ENCODE results near the gene HMGXB3.

HMGXB3 gene

GRCh38 chr5:150097152-150097551 lies 96.6 kb downstream of the HMGXB3 start:
- Histone ChIP-seq H3K9me2 (replicated peaks; ENCODE audit: insufficient read depth, low read length) (no peaks in the 10 kb centered on the region), H3K4me2 (ENCODE audit: low read depth, low read length) (no peak overlapping the region), H3F3A (ENCODE audit: insufficient read depth, low read length) (no peaks in the 10 kb centered on the region), H3K27ac (ENCODE audit: low read length) (no peak overlapping the region), H3K9ac (ENCODE audit: low read length) (no peak overlapping the region), H2AFZ (ENCODE audit: low read length) (no peak overlapping the region), H4K20me1 (ENCODE audit: insufficient read depth, low read length) (no peaks in the 10 kb centered on the region), H3K9me3 (replicated peaks; ENCODE audit: insufficient read depth, low read length) (no peaks in the 10 kb centered on the region), H3K27me3 (replicated peaks; ENCODE audit: insufficient read depth, low read length) (no peaks in the 10 kb centered on the region), H3K79me2 (ENCODE audit: low read length) (no peaks in the 10 kb centered on the region), H3K4me1 (ENCODE audit: low read length) (peaks cover 5% of the 10 kb centered on the region; the same call in 1 of the 2 replicates), H3K36me3 (replicated peaks; ENCODE audit: insufficient read depth, low read length) (no peaks in the 10 kb centered on the region), H3K4me3 (ENCODE audit: low read length) (no peak overlapping the region)
- DNase-seq = no peak
- TF ChIP-seq EZH2 (optimal IDR thresholded peaks at IDR 0.05; ENCODE audit: low read depth, low read length) (no peak), EZH2phosphoT487 (IDR thresholded peaks at IDR 0.05; ENCODE audit: low read length) (no peak)
- TF ChIP-seq, protein P1, sequence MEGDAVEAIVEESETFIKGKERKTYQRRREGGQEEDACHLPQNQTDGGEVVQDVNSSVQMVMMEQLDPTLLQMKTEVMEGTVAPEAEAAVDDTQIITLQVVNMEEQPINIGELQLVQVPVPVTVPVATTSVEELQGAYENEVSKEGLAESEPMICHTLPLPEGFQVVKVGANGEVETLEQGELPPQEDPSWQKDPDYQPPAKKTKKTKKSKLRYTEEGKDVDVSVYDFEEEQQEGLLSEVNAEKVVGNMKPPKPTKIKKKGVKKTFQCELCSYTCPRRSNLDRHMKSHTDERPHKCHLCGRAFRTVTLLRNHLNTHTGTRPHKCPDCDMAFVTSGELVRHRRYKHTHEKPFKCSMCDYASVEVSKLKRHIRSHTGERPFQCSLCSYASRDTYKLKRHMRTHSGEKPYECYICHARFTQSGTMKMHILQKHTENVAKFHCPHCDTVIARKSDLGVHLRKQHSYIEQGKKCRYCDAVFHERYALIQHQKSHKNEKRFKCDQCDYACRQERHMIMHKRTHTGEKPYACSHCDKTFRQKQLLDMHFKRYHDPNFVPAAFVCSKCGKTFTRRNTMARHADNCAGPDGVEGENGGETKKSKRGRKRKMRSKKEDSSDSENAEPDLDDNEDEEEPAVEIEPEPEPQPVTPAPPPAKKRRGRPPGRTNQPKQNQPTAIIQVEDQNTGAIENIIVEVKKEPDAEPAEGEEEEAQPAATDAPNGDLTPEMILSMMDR (IDR thresholded peaks at IDR 0.05; ENCODE audit: low read length) = no peak

- Histone ChIP-seq H3K4me1 (ENCODE audit: low read length) (peaks cover 11% of the 10 kb centered on the region), H2AFZ (ENCODE audit: low read length) (no peak overlapping the region), H3K4me2 (ENCODE audit: low read depth, low read length) (no peak overlapping the region), H3K36me3 (replicated peaks; ENCODE audit: insufficient read depth, low read length) (no peaks in the 10 kb centered on the region), H3K4me3 (ENCODE audit: low read length) (no peak overlapping the region), H3K9me2 (replicated peaks; ENCODE audit: insufficient read depth, low read length) (no peaks in the 10 kb centered on the region), H4K20me1 (ENCODE audit: insufficient read depth, low read length) (no peaks in the 10 kb centered on the region), H3F3A (ENCODE audit: insufficient read depth, low read length) (peaks cover 7% of the 10 kb centered on the region; the same call in 1 of the 2 replicates), H3K9ac (ENCODE audit: low read length) (no peak overlapping the region), H3K27me3 (replicated peaks; ENCODE audit: insufficient read depth, low read length) (no peaks in the 10 kb centered on the region), H3K27ac (ENCODE audit: low read length) (no peak overlapping the region), H3K79me2 (ENCODE audit: low read length) (no peaks in the 10 kb centered on the region), H3K9me3 (replicated peaks; ENCODE audit: insufficient read depth, low read length) (no peaks in the 10 kb centered on the region)
- no peak for DNase-seq
- TF ChIP-seq EZH2 (optimal IDR thresholded peaks at IDR 0.05; ENCODE audit: low read depth, low read length) (no peak), EZH2phosphoT487 (IDR thresholded peaks at IDR 0.05; ENCODE audit: low read length) (no peak)
- TF ChIP-seq, protein P1 (IDR thresholded peaks at IDR 0.05; ENCODE audit: low read length) = no peak
Observed at GRCh38 chr5:150101023-150101422, 100.5 kb downstream of the HMGXB3 start.

Measured in MM.1S (cell line).